HG03066 (cell line): Measurements from ENCODE around the gene CDK6.
"Not testable (repeated sequence)": the region's sequence is repeated elsewhere in the genome, so short reads cannot be mapped to it uniquely, and the experiment has no call there.

Experiments
- ATAC-seq: cut with Tn5 transposase; IDR thresholded peaks from one replicate; pipeline ENCODE4 v1.9.1; 2021; ENCODE audit warnings: low read depth; ENCODE audit not compliant: unreplicated experiment

CDK6 gene

GRCh38 chr7:92836489-92836999, at the start of gene CDK6:
TSS of gene CDK6 (minus strand) at chr7:92836573. CDS start at chr7:92833323, 3,250 bp downstream.
- ATAC-seq: peak; percentile 32

- not testable (repeated sequence) for ATAC-seq
These were observed 49.7 kb upstream of the CDK6 start for GRCh38 chr7:92886039-92886438.

- ATAC-seq: no peak
These were observed 47.8 kb upstream of the CDK6 start for GRCh38 chr7:92884218-92884617.

GRCh38 chr7:92882760-92883159, 46.4 kb upstream of the CDK6 start:
- no peak for ATAC-seq

GRCh38 chr7:92881091-92881485, 44.7 kb upstream of the CDK6 start:
- ATAC-seq: no peak

GRCh38 chr7:92880212-92881090, 44.1 kb upstream of the CDK6 start:
- no peak for ATAC-seq

- no peak for ATAC-seq
These were observed 41.0 kb upstream of the CDK6 start for GRCh38 chr7:92877367-92877766.

GRCh38 chr7:92876836-92877235, 40.5 kb upstream of the CDK6 start:
- no peak for ATAC-seq

- ATAC-seq: no peak
These were observed 39.3 kb upstream of the CDK6 start for GRCh38 chr7:92875719-92876118.

- ATAC-seq: no peak
These were observed 38.8 kb upstream of the CDK6 start for GRCh38 chr7:92875173-92875572.

- ATAC-seq: no peak
These were observed 38.2 kb upstream of the CDK6 start for GRCh38 chr7:92874567-92874966.

GRCh38 chr7:92873776-92874175, 37.4 kb upstream of the CDK6 start:
- ATAC-seq: no peak

- ATAC-seq: no peak
These were observed 36.3 kb upstream of the CDK6 start for GRCh38 chr7:92872701-92873100.

GRCh38 chr7:92868683-92869293, 32.4 kb upstream of the CDK6 start:
- ATAC-seq: no peak

- ATAC-seq: not testable (repeated sequence)
These were observed 27.8 kb upstream of the CDK6 start for GRCh38 chr7:92864169-92864568.

GRCh38 chr7:92856436-92856835, 20.1 kb upstream of the CDK6 start:
- no peak for ATAC-seq

GRCh38 chr7:92854501-92855238, 18.3 kb upstream of the CDK6 start:
- peak; percentile 61 for ATAC-seq

- ATAC-seq: no peak
These were observed 15.4 kb upstream of the CDK6 start for GRCh38 chr7:92851732-92852131.

- ATAC-seq: no peak
These were observed 14.1 kb upstream of the CDK6 start for GRCh38 chr7:92850516-92850915.

GRCh38 chr7:92849322-92849721, 12.9 kb upstream of the CDK6 start:
- ATAC-seq: no peak

GRCh38 chr7:92848851-92849250, 12.5 kb upstream of the CDK6 start:
- ATAC-seq: no peak
